Measurements from ENCODE around the gene CUL4A. TPM values are rescaled to one million over a fixed set of nuclear protein-coding genes. Genes with fewer than 3 reads are reported as not detected.

The CUL4A gene
- polyA plus RNA-seq, 1 of the 3 experiments (the other 2 are of a cell fraction): 51.2 TPM

DNA sequence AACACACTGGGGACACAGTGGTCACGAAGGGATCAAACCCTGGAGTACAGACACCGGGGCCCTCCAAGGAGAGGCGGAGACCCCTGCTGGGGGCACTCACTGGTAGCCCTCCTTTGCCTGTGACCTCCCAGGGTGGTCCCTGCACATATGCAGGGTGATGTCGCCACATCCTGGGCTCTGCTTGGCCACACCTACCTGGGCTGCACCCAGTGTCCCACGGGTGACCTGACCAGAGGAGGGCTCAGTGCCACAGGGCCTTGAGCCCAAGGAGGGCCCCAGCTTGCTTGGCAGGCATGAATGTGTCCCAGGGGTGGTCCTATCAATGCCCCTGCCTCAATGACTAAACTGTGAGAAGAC, 5.1 kb upstream of the CUL4A start:
- Histone ChIP-seq H3K27ac (ENCODE audit: low read depth in 2 of 2, low read length in 1 of 2) (no peak overlapping the region), H3K79me2 (ENCODE audit: insufficient read depth) (peaks cover 91% of the 10 kb centered on the region), H3K4me1 (ENCODE audit: control insufficient read depth in 1 of 2, insufficient read depth in 2 of 2, low read depth in 1 of 2, low read length in 1 of 2) (peaks cover 0 to 24% of the 10 kb centered on the region in 2 experiments; a peak in 2 of 4 replicates), H3K4me2 (no peak overlapping the region), H3K36me3 (replicated peaks in 1 of 2; ENCODE audit: control insufficient read depth in 1 of 2, insufficient read depth in 2 of 2, low read length in 1 of 2) (peaks cover 13 to 34% of the 10 kb centered on the region in 2 experiments), H2AFZ (ENCODE audit: low read depth) (no peak overlapping the region), H3K9me3 (no peaks in the 10 kb centered on the region), H3K9me2 (no peaks in the 10 kb centered on the region), H3K27me3 (ENCODE audit: insufficient read depth) (no peaks in the 10 kb centered on the region), H3F3A (replicated peaks; ENCODE audit: insufficient read depth) (peaks cover 9% of the 10 kb centered on the region), H3K4me3 (ENCODE audit: low read depth in 2 of 2, low read length in 1 of 2) (no peak overlapping the region), H3K9ac (no peak overlapping the region), H4K20me1 (ENCODE audit: insufficient read depth) (peaks cover 37% of the 10 kb centered on the region)
- POLR2A ChIA-PET: no interaction called here
- TF ChIP-seq, protein P1, sequence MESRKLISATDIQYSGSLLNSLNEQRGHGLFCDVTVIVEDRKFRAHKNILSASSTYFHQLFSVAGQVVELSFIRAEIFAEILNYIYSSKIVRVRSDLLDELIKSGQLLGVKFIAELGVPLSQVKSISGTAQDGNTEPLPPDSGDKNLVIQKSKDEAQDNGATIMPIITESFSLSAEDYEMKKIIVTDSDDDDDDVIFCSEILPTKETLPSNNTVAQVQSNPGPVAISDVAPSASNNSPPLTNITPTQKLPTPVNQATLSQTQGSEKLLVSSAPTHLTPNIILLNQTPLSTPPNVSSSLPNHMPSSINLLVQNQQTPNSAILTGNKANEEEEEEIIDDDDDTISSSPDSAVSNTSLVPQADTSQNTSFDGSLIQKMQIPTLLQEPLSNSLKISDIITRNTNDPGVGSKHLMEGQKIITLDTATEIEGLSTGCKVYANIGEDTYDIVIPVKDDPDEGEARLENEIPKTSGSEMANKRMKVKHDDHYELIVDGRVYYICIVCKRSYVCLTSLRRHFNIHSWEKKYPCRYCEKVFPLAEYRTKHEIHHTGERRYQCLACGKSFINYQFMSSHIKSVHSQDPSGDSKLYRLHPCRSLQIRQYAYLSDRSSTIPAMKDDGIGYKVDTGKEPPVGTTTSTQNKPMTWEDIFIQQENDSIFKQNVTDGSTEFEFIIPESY (IDR thresholded peaks at IDR 0.05; ENCODE audit: borderline replicate concordance, low read depth): no peak
- no peak for TF ChIP-seq RXRA (IDR thresholded peaks at IDR 0.05; ENCODE audit: borderline replicate concordance, low read depth)
- TF ChIP-seq NFIC (IDR thresholded peaks at IDR 0.05; ENCODE audit: borderline replicate concordance): no peak
- TF ChIP-seq MEF2A (IDR thresholded peaks at IDR 0.05; ENCODE audit: borderline replicate concordance, low read depth): no peak
- TF ChIP-seq YY1 (IDR thresholded peaks at IDR 0.05; ENCODE audit: low read depth): no peak
- TF ChIP-seq FOXJ3 (CRISPR knock-in tag; IDR thresholded peaks at IDR 0.05): no peak
- TF ChIP-seq ELF1 (IDR thresholded peaks at IDR 0.05): no peak
- no peak for TF ChIP-seq GATA2 (CRISPR knock-in tag; IDR thresholded peaks at IDR 0.05)
- CTCF ChIA-PET: interaction anchor here (0.8 kb wide), 1 partner anchor 29 kb away, joined by 3 read pairs; no protein-coding TSS in a partner anchor
- WGBS (ENCODE audit: low lambda C conversion rate): 100% methylated on average over 1 of the region's 5 CpGs
- no peak for DNase-seq

DNA sequence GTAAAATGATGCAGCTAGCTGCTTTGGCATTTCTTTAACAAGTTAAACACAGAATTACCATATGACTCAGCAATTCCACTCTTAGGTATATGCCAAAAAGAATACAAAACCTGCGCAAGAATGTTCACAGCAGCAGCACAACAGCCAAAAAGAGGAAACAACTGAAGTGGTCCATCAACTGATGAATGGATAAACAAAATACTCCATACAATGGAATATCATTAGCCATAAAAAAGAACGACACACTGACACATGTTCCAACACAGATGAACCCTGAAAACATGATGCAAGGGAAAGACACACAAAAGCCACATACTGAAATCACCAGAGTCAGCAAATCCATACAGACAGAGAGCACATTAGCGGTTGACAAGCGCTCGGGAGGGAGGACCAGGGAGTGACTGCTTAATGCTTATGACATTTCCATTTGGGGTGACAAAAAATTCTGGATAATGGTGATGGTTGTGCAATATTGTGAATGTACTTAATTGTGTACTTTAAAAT, 3.9 kb upstream of the CUL4A start:
- no peak for DNase-seq

More for the DNA sequence above, 3.9 kb upstream of the CUL4A start:
- Histone ChIP-seq H3K4me1 (ENCODE audit: control insufficient read depth in 1 of 2, insufficient read depth in 2 of 2, low read depth in 1 of 2, low read length in 1 of 2) (peaks cover 1 to 27% of the 10 kb centered on the region in 2 experiments; a peak in 3 of 4 replicates), H3K4me2 (peak overlapping the region; percentile 5; the same call in 1 of the 2 replicates), H3K4me3 (ENCODE audit: low read depth in 2 of 2, low read length in 1 of 2) (no peak overlapping the region), H4K20me1 (ENCODE audit: insufficient read depth) (peaks cover 40% of the 10 kb centered on the region), H3K27ac (ENCODE audit: low read depth in 2 of 2, low read length in 1 of 2) (no peak overlapping the region), H2AFZ (ENCODE audit: low read depth) (no peak overlapping the region), H3K9me3 (no peaks in the 10 kb centered on the region), H3K9ac (no peak overlapping the region), H3F3A (replicated peaks; ENCODE audit: insufficient read depth) (peaks cover 9% of the 10 kb centered on the region), H3K79me2 (ENCODE audit: insufficient read depth) (peaks cover 87% of the 10 kb centered on the region), H3K36me3 (replicated peaks in 1 of 2; ENCODE audit: control insufficient read depth in 1 of 2, insufficient read depth in 2 of 2, low read length in 1 of 2) (peaks cover 7 to 24% of the 10 kb centered on the region in 2 experiments), H3K27me3 (ENCODE audit: insufficient read depth) (no peaks in the 10 kb centered on the region), H3K9me2 (no peaks in the 10 kb centered on the region)
- TF ChIP-seq MXI1 (IDR thresholded peaks at IDR 0.05; ENCODE audit: low read depth, low read length) (no peak), TAF1 (IDR thresholded peaks at IDR 0.05; ENCODE audit: borderline replicate concordance, low read depth, low read length) (no peak), RAD21 (IDR thresholded peaks at IDR 0.05; ENCODE audit: low read length) (no peak), JUND (IDR thresholded peaks at IDR 0.05) (no peak), POLR2AphosphoS5 (IDR thresholded peaks at IDR 0.05; ENCODE audit: low read depth, low read length) (no peak), MEF2A (IDR thresholded peaks at IDR 0.05; ENCODE audit: borderline replicate concordance, low read depth) (no peak), FOXJ3 (CRISPR knock-in tag; IDR thresholded peaks at IDR 0.05) (no peak)
- CTCF ChIA-PET: no interaction called here
- POLR2A ChIA-PET: no interaction called here
- WGBS (ENCODE audit: low lambda C conversion rate): 87% methylated on average over 5 of the region's 5 CpGs
